Vagina (tissue), 2 donors: ENCODE data around the gene KCNJ10.

Experiments
- POLR2AphosphoS5 ChIP-seq, 2 donors: sonication (generic); formaldehyde crosslinking; IDR thresholded peaks; one replicate each; pipeline ENCODE4 v1.9.0; 2017; ENCODE audit warnings: antibody characterized with exemption in 2 of 2, mild to moderate bottlenecking in 2 of 2, low read depth in 1 of 2; ENCODE audit not compliant: insufficient read depth in 1 of 2
- TF ChIP-seq, protein P1 (sequence below), 3 experiments: fragments of 450-650 bp in 2 of 3; fragments of 200-600 bp in 1 of 3; sonication (generic) in 1 of 3; IDR thresholded peaks; one replicate each; pipeline ENCODE4 v1.5.1; 2017 to 2019; ENCODE audit warnings: antibody characterized with exemption in 3 of 3, mild to moderate bottlenecking in 2 of 3, moderate library complexity in 2 of 3

DNA sequence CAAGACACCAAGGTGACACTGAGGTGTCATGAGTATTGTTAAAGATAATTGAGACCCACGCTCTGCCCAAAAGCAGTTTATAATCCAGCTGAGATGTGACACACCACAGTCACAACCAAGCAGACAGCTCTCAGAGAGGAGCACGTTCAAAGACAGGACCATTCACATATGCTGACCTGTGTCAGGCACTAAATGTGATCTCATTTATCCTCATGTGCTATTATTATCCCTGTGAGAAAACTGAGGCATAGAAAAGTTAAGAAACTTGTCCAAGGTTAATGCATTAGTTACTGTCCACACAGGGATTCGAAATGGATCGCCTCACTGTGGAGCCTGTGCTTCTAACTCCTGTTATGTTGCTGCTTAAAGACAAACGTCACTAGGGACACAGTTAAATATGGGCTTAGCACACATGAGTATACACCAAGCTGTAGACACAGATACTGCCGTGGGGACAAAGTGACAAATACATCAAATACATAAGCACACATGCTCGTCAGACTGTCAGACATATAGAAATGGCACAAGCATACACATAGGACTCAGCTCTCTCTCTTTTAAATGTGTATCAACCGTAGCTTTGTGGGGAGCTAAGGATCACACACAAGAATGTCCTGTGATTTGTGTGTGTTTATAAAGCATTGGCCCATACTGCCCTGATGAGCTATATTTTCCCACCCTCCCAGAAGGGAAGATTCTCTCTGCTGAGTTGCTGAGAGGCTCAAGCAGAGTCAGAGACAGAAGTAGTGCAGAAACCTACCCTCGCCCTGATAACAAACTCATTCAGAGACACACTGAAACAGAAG is 32.0 kb upstream of the KCNJ10 start:
- TF ChIP-seq, protein P1, sequence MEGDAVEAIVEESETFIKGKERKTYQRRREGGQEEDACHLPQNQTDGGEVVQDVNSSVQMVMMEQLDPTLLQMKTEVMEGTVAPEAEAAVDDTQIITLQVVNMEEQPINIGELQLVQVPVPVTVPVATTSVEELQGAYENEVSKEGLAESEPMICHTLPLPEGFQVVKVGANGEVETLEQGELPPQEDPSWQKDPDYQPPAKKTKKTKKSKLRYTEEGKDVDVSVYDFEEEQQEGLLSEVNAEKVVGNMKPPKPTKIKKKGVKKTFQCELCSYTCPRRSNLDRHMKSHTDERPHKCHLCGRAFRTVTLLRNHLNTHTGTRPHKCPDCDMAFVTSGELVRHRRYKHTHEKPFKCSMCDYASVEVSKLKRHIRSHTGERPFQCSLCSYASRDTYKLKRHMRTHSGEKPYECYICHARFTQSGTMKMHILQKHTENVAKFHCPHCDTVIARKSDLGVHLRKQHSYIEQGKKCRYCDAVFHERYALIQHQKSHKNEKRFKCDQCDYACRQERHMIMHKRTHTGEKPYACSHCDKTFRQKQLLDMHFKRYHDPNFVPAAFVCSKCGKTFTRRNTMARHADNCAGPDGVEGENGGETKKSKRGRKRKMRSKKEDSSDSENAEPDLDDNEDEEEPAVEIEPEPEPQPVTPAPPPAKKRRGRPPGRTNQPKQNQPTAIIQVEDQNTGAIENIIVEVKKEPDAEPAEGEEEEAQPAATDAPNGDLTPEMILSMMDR (IDR thresholded peaks at IDR 0.05), result no peak
- TF ChIP-seq POLR2AphosphoS5 (IDR thresholded peaks at IDR 0.05; ENCODE audit: insufficient read depth in 1 of 2, low read depth in 1 of 2), result no peak
